HG02623 (cell line): ENCODE measurements around the gene AKAP8L.
"Not testable (repeated sequence)": the region's sequence is repeated elsewhere in the genome, so short reads cannot be mapped to it uniquely, and the experiment has no call there.

Source experiments
- ATAC-seq: cut with Tn5 transposase; IDR thresholded peaks from one replicate; pipeline ENCODE4 v1.9.1; 2021; ENCODE audit warnings: moderate library complexity; ENCODE audit not compliant: unreplicated experiment

Gene AKAP8L

DNA sequence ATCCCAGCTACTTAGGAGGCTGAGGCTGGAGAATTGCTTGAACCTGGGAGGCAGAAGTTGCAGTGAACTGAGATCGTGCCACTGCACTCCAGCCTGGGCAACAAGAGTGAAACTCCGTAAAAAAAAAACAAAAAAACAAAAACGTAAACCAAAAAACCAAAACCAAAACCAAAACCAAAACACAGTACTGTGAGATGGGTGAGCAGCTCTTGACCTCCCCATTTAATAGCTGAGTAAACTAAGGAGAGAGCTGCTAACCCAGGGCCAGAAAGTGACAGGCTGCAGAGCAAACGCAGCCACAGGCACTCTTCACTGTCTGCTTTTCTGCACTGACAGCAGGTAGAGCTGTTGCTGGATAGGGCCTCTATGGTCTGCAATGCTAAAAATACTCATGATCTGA is 58.8 kb downstream of the AKAP8L start:
- not testable (repeated sequence) for ATAC-seq

DNA sequence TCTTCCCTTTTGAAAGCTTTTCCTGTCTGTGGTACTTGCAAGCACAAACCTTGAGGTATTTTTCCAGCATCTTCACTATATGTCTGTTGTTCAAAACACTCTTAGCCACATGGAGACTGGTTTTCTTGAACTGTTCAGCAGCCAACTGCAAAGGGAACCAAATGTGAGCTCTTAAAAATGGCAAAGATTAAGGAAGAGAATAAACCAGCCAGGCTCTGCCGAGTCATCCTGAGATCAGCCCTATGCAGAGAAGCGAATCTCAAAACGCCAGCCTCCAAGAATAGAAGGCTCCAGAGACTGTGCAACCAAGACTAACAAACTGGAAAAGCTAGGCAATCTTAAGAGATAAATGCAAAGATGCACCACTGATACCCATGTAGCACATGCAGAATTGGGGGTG is 59.9 kb downstream of the AKAP8L start:
- ATAC-seq: no peak

- no peak for ATAC-seq
These were observed 60.9 kb downstream of the AKAP8L start for GRCh38 chr19:15357906-15358305.

DNA sequence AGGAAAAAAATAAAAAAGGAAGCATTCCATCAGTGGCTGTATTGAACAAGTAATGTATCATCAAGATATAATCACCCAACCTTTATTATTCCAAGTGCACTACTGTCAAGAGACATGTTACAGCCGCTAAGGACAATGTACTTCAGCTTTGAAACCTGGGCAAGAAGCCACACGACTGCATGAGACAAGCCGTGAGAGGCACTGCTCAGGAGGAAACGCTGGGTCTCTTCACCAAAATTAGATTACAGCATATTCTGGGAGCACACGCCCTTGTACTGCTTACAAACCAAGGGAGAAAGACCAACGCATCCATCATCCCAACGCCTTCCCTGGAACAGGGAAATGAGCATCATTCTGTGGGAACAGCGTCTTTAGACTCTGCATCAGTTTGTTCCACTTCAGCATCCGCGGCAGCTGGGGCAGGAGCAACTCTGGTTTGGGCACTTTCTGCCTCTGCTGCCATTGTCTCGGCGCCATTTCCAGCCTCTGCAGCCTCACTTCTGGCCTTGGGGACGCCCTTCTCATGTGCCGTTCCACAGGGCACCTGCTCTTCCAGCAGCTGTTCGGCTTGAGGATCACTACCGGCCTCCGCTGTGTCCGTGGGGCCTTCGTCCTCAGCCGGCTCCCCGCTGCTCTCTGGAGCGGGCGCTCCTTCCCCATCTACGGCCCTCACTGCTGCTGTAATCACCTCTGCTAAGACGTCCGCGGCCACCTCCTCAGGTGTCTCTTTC is 64.1 kb downstream of the AKAP8L start:
- no peak for ATAC-seq

DNA sequence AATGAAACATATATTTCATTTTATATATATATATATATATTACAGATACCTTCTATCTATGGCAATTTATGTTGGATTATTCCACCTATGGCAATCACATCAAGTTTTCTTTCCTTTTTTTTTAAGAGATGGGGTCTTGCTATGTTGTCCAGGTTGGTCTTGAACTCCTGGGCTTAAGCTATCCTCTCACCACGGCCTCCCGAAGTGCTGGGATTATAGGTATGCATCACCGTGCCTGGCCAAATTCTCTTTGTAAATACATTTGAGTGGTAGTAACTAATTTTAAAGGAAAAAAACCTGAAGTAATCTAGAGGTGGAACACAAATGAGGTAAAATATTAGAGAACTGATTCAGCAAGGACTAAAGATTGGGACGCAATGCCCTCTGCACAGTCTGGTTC is 64.9 kb downstream of the AKAP8L start:
- no peak for ATAC-seq

DNA sequence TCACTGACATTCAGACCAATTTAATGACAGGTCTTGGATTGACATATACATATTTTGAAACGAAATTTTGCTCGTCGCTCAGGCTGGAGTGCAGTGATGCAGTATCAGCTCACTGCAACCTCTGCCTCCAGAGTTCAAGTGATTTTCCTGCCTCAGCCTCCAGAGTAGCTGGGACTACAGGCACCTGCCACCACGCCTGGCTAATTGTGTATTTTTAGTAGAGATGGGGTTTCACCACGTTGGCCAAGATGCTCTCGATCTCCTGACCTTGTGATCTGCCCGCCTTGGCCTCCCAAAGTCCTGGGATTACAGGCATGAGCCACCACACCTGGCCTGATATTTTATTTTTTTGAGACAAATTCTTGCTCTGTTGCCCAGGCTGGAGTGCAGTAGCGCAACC is 66.3 kb downstream of the AKAP8L start:
- ATAC-seq: not testable (repeated sequence)

DNA sequence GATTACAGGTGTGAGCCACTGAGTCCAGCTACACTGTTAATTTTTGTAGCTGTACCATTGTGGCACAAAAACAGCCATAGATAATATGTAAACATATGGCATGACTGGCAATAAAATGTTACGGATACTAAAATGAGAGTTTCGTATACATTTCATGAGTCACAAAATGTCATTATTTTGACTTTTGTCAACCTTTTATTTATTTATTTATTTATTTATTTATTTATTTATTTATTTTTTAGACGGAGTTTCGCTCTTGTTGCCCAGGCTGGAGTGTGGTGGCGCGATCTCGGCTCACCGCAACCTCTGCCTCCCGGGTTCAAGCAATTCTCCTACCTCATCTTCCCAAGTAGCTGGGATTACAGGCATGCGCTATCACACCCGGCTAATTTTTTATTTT is 77.5 kb downstream of the AKAP8L start:
- not testable (repeated sequence) for ATAC-seq

- no peak for ATAC-seq
These were observed 78.7 kb downstream of the AKAP8L start for GRCh38 chr19:15340086-15340485.

GRCh38 chr19:15337202-15337601 is 81.6 kb downstream of the AKAP8L start:
- ATAC-seq: no peak

GRCh38 chr19:15335992-15336391 is 82.8 kb downstream of the AKAP8L start:
- ATAC-seq: not testable (repeated sequence)

- peak; percentile 47 for ATAC-seq
These were observed 86.3 kb downstream of the AKAP8L start, which contains the start of gene BRD4 for GRCh38 chr19:15332311-15332996. BRD4 (minus strand) TSS chr19:15332539; CDS start chr19:15273099, 59,440 bp downstream.

DNA sequence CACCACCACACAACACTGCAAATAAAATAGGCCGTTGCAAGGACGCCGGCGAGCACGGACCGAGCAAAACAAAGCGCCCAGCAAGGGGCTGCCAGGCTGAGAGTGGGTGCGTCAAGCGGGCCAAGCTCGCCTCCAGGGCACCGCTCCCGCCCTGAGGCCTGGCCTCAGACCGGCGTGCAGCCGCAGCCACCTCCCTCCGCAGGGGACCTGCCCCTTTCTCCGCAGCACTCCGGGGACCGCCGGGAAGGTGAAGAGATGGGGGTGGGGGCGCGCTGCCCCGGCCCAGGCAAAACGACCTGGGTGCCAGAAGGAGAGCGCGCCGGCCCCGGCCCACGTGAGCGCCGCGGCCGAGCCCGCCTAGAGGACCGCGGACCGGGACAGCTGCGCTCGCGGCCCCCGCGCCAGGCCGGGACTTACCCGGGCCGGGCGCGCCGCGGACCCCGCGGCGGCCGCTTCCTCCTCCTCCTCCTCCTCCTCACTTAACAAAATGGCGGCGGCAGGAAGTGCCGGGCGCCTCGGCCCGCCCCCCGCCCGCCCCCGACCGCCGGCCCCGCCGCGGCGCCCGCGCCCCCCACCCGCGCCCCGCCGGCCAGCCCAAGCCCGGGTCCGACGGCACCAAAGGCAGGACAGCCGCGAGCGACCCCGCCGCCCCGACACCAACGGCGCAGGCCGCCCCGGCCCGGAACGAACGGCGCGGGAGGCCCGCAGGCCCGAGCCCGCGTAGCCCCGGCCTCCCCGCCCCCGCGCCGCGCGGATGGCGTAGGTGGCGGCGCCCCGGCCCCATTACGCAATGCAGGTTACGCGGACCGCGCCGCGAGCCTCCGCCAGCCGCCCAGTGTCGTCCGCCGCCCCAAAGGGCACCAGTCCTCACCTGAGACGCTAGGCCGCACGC is 87.1 kb downstream of the AKAP8L start:
- ATAC-seq: peak; percentile 33

DNA sequence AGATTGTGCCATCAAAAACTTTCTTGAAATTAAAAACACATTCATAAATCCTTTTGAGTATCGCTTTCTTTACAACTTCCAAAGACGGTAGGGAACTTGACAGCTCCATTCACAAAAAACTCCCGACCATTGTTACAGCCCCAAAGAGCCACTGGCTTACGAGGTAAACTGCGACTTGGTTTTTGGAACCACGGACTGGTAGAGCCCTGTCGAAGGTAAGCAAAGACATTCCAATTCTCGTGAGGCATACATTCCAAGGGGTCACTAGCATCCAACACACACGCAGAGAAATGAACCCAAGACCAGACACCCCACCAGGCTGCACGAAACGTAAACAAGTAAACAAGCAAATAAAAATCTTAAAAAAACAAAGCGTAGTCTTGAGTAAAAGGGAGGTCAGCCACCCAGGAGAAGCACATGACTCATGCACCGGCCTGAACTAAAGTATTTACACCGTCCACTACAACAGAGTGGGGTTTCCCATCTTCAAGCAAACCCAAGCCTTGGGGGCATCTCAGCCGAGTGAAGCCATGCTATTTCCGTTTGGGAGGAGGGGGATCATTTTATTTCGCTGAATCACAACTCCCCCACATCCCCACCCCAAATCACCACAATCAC is 87.9 kb downstream of the AKAP8L start:
- ATAC-seq: no peak
